HG02973 (cell line): ENCODE results near the gene ATP6V1C2.
A peak's percentile ranks its signal among the peaks of the same experiment; 100 is the strongest.

Experiments used
- ATAC-seq: cut with Tn5 transposase; IDR thresholded peaks from one replicate; pipeline ENCODE4 v1.9.1; 2021; ENCODE audit warnings: moderate library complexity; ENCODE audit not compliant: unreplicated experiment

The ATP6V1C2 gene, protein sequence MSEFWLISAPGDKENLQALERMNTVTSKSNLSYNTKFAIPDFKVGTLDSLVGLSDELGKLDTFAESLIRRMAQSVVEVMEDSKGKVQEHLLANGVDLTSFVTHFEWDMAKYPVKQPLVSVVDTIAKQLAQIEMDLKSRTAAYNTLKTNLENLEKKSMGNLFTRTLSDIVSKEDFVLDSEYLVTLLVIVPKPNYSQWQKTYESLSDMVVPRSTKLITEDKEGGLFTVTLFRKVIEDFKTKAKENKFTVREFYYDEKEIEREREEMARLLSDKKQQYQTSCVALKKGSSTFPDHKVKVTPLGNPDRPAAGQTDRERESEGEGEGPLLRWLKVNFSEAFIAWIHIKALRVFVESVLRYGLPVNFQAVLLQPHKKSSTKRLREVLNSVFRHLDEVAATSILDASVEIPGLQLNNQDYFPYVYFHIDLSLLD

GRCh38 chr2:10721396-10722251 is at the start of gene ATP6V1C2:
Gene ATP6V1C2, plus strand, starts transcription at chr2:10721630. Its CDS starts 1,220 bp downstream, at chr2:10722850.
- ATAC-seq, result peak; percentile 63

- ATAC-seq, result no peak
Observed at GRCh38 chr2:10675131-10675530, 46.3 kb upstream of the ATP6V1C2 start.

- no peak for ATAC-seq
Observed at GRCh38 chr2:10678225-10678624, 43.2 kb upstream of the ATP6V1C2 start.

GRCh38 chr2:10680214-10680613 is 41.2 kb upstream of the ATP6V1C2 start:
- ATAC-seq, result no peak

DNA sequence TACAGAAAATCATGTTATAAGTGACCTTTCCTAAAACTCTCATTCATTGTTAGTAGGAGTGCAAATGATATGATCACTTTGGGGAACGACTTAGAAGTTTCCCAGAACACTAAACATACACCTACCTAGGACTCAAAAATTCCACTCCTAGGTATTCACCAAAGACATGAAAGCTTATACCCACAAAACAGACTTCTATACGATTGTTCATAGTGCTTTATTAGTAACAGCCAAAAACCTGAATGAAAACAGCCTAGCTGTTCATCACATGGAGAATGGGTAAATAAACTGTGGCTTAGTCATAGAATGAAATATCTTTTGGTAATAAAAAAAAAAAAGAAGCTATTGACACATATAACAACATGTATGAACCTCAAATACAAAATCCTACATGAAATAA is 40.5 kb upstream of the ATP6V1C2 start:
- no peak for ATAC-seq

- ATAC-seq, result no peak
Observed at GRCh38 chr2:10686176-10686730, 35.2 kb upstream of the ATP6V1C2 start.

GRCh38 chr2:10688921-10689807 is 32.3 kb upstream of the ATP6V1C2 start:
- peak; percentile 25 for ATAC-seq

GRCh38 chr2:10691521-10691920 is 29.9 kb upstream of the ATP6V1C2 start:
- ATAC-seq, result no peak

GRCh38 chr2:10700078-10700803 is 21.2 kb upstream of the ATP6V1C2 start:
- ATAC-seq, result no peak

- no peak for ATAC-seq
Observed at GRCh38 chr2:10704034-10704594, 17.3 kb upstream of the ATP6V1C2 start.

DNA sequence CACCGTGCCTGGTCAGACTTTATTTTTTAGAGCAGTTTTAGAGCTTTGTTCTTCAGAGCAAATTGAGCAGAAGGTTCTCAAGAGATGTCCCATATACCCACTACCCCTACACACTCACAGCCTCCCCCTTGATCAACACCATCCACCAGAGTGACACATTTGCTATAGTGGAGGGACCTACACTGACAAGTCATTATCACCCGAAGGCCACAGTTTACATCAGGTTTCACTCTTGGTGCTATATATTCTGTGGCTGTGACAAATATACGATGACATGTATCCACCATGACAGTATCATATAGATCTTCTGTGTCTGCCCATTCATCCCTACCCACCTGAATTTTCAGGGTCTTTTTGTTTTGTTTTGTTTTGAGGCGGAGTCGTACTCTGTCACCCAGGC is 15.4 kb upstream of the ATP6V1C2 start:
- ATAC-seq, result no peak

DNA sequence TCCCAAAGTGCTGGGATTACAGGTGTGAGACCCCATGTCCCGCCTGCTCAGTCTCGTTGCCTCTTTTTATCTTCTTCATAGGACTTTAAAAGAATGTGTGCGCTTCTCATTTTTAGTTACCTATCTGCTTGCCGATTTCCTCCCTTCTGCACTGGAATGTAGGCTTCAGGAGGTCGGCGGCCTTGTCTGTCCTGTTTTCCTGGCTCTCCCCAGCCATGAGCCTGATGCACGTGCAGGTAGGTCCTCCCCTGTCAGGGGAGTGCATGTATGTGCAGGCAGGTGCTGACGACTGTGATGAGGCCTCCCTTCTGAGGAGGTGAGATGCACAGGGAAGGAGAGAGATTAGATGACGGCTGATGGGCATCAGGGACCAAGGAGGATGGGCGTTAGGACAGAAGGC is 13.6 kb upstream of the ATP6V1C2 start:
- no peak for ATAC-seq

DNA sequence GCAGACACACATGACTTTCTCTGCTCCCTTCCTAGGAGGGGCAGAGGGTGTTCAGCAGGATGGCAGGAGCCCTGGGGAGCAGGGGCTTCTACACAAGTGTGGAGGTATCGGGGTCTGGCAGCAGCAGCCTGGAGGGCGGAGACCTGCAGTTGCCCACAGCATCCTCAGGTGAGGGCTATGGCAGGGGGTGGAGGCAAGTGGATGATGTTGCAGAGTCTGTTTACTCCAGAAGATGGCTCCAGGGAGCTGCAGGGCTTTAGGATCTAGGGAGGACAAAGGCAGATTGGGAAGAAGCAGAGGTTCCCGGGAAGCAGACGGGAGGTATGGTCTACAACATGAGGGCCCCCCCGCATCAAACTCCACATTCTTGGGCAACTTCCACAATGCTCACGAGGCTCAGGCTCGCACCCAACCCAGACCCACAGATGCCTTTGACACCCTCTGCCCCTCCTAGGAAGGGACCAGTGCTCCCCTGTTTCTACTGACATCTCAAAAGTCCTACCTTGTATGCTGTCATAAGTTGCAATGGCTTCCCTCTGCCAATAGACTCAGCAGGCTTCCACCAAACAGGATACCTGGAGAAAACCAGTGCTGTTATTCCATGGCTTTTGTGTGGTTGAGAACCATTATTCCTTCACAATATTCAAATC is 12.0 kb upstream of the ATP6V1C2 start:
- ATAC-seq, result no peak

- ATAC-seq, result no peak
Observed at GRCh38 chr2:10712185-10712809, 9.1 kb upstream of the ATP6V1C2 start.

GRCh38 chr2:10716581-10716980 is 4.8 kb upstream of the ATP6V1C2 start:
- ATAC-seq, result no peak

- no peak for ATAC-seq
Observed at GRCh38 chr2:10717628-10718027, 3.8 kb upstream of the ATP6V1C2 start.

GRCh38 chr2:10720306-10720705 is 1.1 kb upstream of the ATP6V1C2 start:
- ATAC-seq, result no peak

DNA sequence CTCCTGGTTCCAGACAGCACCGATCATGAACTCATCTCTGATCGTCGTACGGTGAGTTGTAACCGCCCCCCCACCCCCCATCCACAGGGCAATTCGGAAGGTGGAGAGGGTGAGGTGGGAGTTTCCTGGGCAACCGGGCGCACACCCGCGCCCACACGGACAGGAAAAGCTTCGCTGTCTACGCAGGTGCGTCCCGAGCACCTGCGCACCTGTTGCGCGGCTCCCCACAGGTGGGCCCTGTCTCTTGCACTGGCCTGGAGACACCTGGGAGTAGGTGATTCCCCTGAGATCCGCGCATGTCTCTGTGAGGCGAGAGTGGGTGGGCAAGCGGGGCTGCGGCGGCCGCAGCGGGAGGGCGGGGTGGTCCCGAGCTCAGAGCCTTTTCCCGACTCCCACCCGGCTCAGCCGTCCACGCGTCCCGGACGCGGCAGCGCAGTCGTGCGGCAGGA is 459 bp upstream of the ATP6V1C2 start:
- peak; percentile 9 for ATAC-seq
